Prostate gland (tissue), 2 donors: ENCODE data around the gene UBASH3B.

Experiments used
- CTCF ChIP-seq, 4 experiments: fragments of 200-600 bp in 2 of 4; fragments of 450-650 bp in 2 of 4; sonication (generic) in 2 of 4; IDR thresholded peaks; 1 replicate in 3 of 4; 2 replicates in 1 of 4; pipeline ENCODE4 v1.5.1; 2016 to 2019; ENCODE audit warnings: antibody characterized with exemption in 4 of 4, mild to moderate bottlenecking in 2 of 4, moderate library complexity in 2 of 4
- POLR2A ChIP-seq: fragments of 450-650 bp; IDR thresholded peaks from one replicate; pipeline ENCODE4 v1.6.1; 2016; ENCODE audit warnings: antibody characterized with exemption, mild to moderate bottlenecking

GRCh38 chr11:122634501-122634900 lies 21.0 kb upstream of the UBASH3B start:
- TF ChIP-seq CTCF (IDR thresholded peaks at IDR 0.05): no peak
- TF ChIP-seq POLR2A: no peak
